K562 (cell line): ENCODE results near the gene RPL35. TPM values are rescaled to one million over a fixed set of nuclear protein-coding genes. Genes with fewer than 3 reads are reported as not detected.

ENCODE experiments used
- ARID3A ChIP-seq: IDR thresholded peaks from 2 replicates; pipeline ENCODE4 v1.6.1; 2012; ENCODE audit warnings: low read depth, low read length, improper control_type of control experiment, borderline replicate concordance
- CBFB ChIP-seq: sonication (generic); formaldehyde crosslinking; IDR thresholded peaks from 2 replicates; pipeline ENCODE4 v1.4.0; 2020; ENCODE audit warnings: mild to moderate bottlenecking, missing genetic modification reagents
- CHD4 ChIP-seq: fragments of 200-600 bp; sonication (generic); IDR thresholded peaks from 3 replicates; pipeline ENCODE4 v1.6.1; 2012; ENCODE audit warnings: low read depth, mild to moderate bottlenecking, mixed read lengths, low read length, inconsistent platforms; ENCODE audit not compliant: insufficient read depth, insufficient replicate concordance, poor library complexity, severe bottlenecking
- DNMT1 ChIP-seq: fragments of 450-650 bp; IDR thresholded peaks from 2 replicates; pipeline ENCODE4 v1.6.1; 2016; ENCODE audit warnings: antibody characterized with exemption, mild to moderate bottlenecking
- ESRRB ChIP-seq: fragments of 250-450 bp; sonication (Bioruptor Pico); IDR thresholded peaks from 2 replicates; pipeline ENCODE4 v1.5.0; 2020; ENCODE audit warnings: mild to moderate bottlenecking, moderate library complexity, borderline replicate concordance
- ETV5 ChIP-seq: sonication (generic); formaldehyde crosslinking; IDR thresholded peaks from 2 replicates; pipeline ENCODE4 v1.4.0; 2020; ENCODE audit warnings: low read depth, mild to moderate bottlenecking, missing genetic modification reagents
- HEY1 ChIP-seq: fragments of 250-450 bp; sonication (Bioruptor Pico); IDR thresholded peaks from 2 replicates; pipeline ENCODE4 v1.5.0; 2020; ENCODE audit warnings: mild to moderate bottlenecking, moderate library complexity, borderline replicate concordance
- KLF16 ChIP-seq: IDR thresholded peaks from 2 replicates; pipeline ENCODE4 v1.6.1; 2016; ENCODE audit warnings: antibody characterized with exemption
- MIER1 ChIP-seq: fragments of 450-650 bp; IDR thresholded peaks from 2 replicates; pipeline ENCODE4 v1.6.1; 2016; ENCODE audit warnings: antibody characterized with exemption, mild to moderate bottlenecking, low read depth
- NCOR1 ChIP-seq: fragments of 450-650 bp; IDR thresholded peaks from 2 replicates; pipeline ENCODE4 v1.6.1; 2016; ENCODE audit warnings: mild to moderate bottlenecking, moderate library complexity
- NFE2 ChIP-seq: IDR thresholded peaks from 2 replicates; pipeline ENCODE4 v1.6.1; 2014; ENCODE audit warnings: antibody characterized with exemption, low read depth
- PTTG1 ChIP-seq: fragments of 450-650 bp; IDR thresholded peaks from 2 replicates; pipeline ENCODE4 v1.6.1; 2016; ENCODE audit warnings: low read depth, mild to moderate bottlenecking, missing genetic modification characterization, missing compliant biosample characterization
- ZNF124 ChIP-seq: sonication (generic); formaldehyde crosslinking; IDR thresholded peaks from 2 replicates; pipeline ENCODE4 v1.8.1; 2022; ENCODE audit warnings: missing genetic modification reagents
- ZNF766 ChIP-seq: fragments of 200-800 bp; sonication (Bioruptor generic); conservative IDR thresholded peaks from 2 replicates; pipeline ENCODE4 v1.6.1; 2016; ENCODE audit warnings: missing genetic modification characterization, missing compliant biosample characterization
- ZSCAN32 ChIP-seq: fragments of 450-650 bp; formaldehyde crosslinking; IDR thresholded peaks from 2 replicates; pipeline ENCODE4 v1.4.0; 2020; ENCODE audit warnings: mild to moderate bottlenecking, moderate library complexity
- polyA plus RNA-seq, 8 experiments: library from polyadenylated mRNA; depleted of rRNA in 4 of 8; stranded (reverse) in 5 of 8; unstranded in 3 of 8; fragments of >200 nt; fragmentation: Nextera tagmentation in 2 of 8; fragmentation: Illumina TruSeq in 1 of 8; extraction: Ambion mirVana in 2 of 8; extraction: Trizol in 1 of 8; gene quantifications; 2 replicates each; pipeline versions ENCODE4 v1.2.1 to v1.2.3, GENCODE V29; 2011 to 2014; ENCODE audit warnings: inconsistent platforms in 1 of 8, missing spikeins in 1 of 8
- total RNA-seq, 7 experiments: library from RNA; depleted of rRNA in 6 of 7; stranded (reverse); fragments of >200 nt in 6 of 7; fragmentation: Illumina TruSeq in 2 of 7; extraction: Trizol in 2 of 7; gene quantifications; 2 replicates each; pipeline versions ENCODE4 v1.2.1 to v1.2.3, GENCODE V29; 2011 to 2021; ENCODE audit warnings: low replicate concordance in 1 of 7
- TF ChIP-seq, protein P1 (sequence below): fragments of 450-650 bp; IDR thresholded peaks from 2 replicates; pipeline ENCODE4 v1.6.1; 2016; ENCODE audit warnings: mild to moderate bottlenecking
- TF ChIP-seq, protein P2 (sequence below), 2 experiments: IDR thresholded peaks in 1 of 2; conservative IDR thresholded peaks in 1 of 2; 2 replicates each; pipeline ENCODE4 v1.6.1; 2016; ENCODE audit warnings: low read depth in 2 of 2, mild to moderate bottlenecking in 1 of 2, missing compliant biosample characterization in 1 of 2, missing genetic modification characterization in 1 of 2, moderate library complexity in 1 of 2

The RPL35 gene
- total and polyA plus RNA-seq, 9 of the 15 experiments (the other 6 are each of a cell fraction or from before 2014, with no cell fraction given) = 1,755 to 5,101 (median 3,405) TPM

GRCh38 chr9:124869986-124870560, 8.3 kb upstream of the RPL35 start (continued):
- no peak for TF ChIP-seq CHD4
- TF ChIP-seq ESRRB (CRISPR knock-in tag) = no peak
- no peak for TF ChIP-seq DNMT1
- TF ChIP-seq NCOR1 = no peak
- TF ChIP-seq MIER1 = no peak
- TF ChIP-seq, protein P1, sequence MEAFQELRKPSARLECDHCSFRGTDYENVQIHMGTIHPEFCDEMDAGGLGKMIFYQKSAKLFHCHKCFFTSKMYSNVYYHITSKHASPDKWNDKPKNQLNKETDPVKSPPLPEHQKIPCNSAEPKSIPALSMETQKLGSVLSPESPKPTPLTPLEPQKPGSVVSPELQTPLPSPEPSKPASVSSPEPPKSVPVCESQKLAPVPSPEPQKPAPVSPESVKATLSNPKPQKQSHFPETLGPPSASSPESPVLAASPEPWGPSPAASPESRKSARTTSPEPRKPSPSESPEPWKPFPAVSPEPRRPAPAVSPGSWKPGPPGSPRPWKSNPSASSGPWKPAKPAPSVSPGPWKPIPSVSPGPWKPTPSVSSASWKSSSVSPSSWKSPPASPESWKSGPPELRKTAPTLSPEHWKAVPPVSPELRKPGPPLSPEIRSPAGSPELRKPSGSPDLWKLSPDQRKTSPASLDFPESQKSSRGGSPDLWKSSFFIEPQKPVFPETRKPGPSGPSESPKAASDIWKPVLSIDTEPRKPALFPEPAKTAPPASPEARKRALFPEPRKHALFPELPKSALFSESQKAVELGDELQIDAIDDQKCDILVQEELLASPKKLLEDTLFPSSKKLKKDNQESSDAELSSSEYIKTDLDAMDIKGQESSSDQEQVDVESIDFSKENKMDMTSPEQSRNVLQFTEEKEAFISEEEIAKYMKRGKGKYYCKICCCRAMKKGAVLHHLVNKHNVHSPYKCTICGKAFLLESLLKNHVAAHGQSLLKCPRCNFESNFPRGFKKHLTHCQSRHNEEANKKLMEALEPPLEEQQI = no peak
- TF ChIP-seq PTTG1 (tag) = no peak
- TF ChIP-seq ZNF766 (CRISPR knock-in tag) = no peak
- TF ChIP-seq ZSCAN32 (CRISPR knock-in tag) = no peak
- no peak for TF ChIP-seq KLF16
- no peak for TF ChIP-seq HEY1 (CRISPR knock-in tag)
- TF ChIP-seq, protein P2, sequence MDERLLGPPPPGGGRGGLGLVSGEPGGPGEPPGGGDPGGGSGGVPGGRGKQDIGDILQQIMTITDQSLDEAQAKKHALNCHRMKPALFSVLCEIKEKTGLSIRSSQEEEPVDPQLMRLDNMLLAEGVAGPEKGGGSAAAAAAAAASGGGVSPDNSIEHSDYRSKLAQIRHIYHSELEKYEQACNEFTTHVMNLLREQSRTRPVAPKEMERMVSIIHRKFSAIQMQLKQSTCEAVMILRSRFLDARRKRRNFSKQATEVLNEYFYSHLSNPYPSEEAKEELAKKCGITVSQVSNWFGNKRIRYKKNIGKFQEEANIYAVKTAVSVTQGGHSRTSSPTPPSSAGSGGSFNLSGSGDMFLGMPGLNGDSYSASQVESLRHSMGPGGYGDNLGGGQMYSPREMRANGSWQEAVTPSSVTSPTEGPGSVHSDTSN (CRISPR knock-in tag; IDR thresholded peaks at IDR 0.05; ENCODE audit: low read depth) = no peak
- TF ChIP-seq, protein P2 (tag; conservative IDR thresholded peaks at IDR 0.05; ENCODE audit: low read depth) = peak; percentile 70
- no peak for TF ChIP-seq ZNF124 (CRISPR knock-in tag)
- no peak for TF ChIP-seq NFE2
- TF ChIP-seq CBFB (CRISPR knock-in tag) = no peak
- TF ChIP-seq ARID3A = 0 out of 2 replicates have a peak, but pooled peaks have one; percentile 30
- peak; percentile 65; the same call in 1 of the 2 replicates for TF ChIP-seq ETV5
